HG02885 (cell line): ENCODE measurements around the gene PANX1.

Experiments
- ATAC-seq: cut with Tn5 transposase; IDR thresholded peaks from one replicate; pipeline ENCODE4 v1.9.1; 2021; ENCODE audit warnings: mild to moderate bottlenecking; ENCODE audit not compliant: unreplicated experiment, poor library complexity

PANX1 gene

DNA sequence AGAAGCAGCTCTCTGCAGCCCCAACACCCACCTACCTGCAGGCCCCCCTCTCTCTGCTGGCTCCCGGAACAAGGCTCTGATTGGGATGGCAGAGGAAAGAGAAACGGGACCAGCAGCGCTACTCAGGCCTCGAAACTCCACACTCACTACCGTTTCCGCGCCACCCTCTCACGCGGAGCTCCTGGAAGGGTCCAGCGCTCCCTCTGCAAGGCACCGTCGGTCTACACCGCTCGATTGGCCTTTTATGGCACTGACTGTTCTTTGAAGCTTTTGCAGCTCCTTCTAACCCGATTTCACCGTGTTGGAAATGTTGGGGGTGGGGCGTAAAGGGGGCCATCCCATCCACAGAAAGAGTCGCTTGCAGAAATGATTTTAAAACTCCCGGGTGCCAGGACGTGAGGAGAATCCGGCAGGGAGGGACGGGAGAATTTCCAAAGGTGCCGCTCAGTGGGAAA is 323 bp upstream of the PANX1 start:
- peak; percentile 27 for ATAC-seq

GRCh38 chr11:94129512-94130297 is 1.1 kb downstream of the PANX1 start:
- no peak for ATAC-seq

GRCh38 chr11:94130298-94131046 is 1.8 kb downstream of the PANX1 start:
- no peak for ATAC-seq

GRCh38 chr11:94131047-94131717 is 2.5 kb downstream of the PANX1 start:
- no peak for ATAC-seq

DNA sequence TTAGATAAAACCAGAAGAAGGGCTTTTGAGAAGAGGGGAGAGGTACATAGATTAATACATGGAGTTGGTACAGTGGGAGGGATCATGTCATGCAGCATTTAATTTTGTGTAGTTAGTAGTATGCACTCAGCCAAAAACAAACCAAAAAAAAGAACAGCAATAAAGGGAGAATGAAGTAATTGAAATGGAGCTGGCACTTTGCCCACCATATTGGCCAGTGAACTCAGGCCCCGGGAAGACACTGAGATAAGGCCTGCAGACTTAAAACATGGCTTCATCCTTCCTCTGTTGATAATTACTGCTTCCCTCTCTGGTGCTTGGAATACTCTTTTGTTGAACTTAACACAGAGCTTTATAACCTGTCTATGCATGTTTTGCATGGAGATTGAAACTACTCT is 3.1 kb downstream of the PANX1 start:
- no peak for ATAC-seq

DNA sequence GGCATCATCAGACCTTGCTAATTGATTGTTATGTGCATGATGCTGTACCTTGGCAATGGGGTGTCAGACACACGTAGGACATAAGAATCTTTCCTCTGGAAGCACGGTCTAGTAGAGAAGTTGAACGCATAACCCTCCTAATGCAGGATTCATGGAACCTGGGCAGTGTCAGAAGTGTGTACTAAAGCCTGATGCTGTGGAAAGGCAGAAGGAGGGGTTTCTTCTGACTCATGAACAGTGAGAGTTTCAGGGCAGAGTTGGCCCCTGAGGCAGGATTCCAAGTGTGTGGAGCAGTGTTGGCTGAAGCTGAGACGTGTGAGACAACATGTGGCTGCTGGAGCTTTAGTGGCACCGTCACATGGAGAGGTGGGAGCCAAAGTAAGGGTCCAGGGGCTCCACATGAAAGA is 3.5 kb downstream of the PANX1 start:
- no peak for ATAC-seq

GRCh38 chr11:94132823-94133408 is 4.3 kb downstream of the PANX1 start:
- no peak for ATAC-seq

GRCh38 chr11:94133752-94134151 is 5.1 kb downstream of the PANX1 start:
- ATAC-seq: no peak

GRCh38 chr11:94134651-94135512 is 6.2 kb downstream of the PANX1 start:
- ATAC-seq: peak; percentile 63

DNA sequence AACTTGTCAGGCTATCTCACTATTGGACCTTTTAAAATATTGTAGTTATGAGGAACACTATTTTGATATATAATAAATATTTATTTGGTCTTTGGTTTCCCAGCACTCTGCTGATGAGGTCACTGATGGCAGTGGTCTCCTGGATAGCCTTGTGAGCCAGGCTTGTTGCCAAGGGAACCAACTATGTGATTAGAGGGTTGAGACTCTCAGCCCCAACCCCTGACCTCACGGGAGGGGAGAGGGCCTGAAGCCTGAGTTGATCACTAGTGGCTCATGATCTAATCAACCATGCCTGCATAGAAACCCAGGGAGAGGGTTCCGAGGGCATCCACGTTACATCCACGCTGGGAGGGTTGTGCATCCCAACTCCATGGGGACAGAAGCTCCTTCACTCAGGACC is 10.8 kb downstream of the PANX1 start:
- ATAC-seq: no peak

GRCh38 chr11:94140154-94140655 is 11.6 kb downstream of the PANX1 start:
- no peak for ATAC-seq

GRCh38 chr11:94141511-94142307 is 13.1 kb downstream of the PANX1 start:
- ATAC-seq: no peak

DNA sequence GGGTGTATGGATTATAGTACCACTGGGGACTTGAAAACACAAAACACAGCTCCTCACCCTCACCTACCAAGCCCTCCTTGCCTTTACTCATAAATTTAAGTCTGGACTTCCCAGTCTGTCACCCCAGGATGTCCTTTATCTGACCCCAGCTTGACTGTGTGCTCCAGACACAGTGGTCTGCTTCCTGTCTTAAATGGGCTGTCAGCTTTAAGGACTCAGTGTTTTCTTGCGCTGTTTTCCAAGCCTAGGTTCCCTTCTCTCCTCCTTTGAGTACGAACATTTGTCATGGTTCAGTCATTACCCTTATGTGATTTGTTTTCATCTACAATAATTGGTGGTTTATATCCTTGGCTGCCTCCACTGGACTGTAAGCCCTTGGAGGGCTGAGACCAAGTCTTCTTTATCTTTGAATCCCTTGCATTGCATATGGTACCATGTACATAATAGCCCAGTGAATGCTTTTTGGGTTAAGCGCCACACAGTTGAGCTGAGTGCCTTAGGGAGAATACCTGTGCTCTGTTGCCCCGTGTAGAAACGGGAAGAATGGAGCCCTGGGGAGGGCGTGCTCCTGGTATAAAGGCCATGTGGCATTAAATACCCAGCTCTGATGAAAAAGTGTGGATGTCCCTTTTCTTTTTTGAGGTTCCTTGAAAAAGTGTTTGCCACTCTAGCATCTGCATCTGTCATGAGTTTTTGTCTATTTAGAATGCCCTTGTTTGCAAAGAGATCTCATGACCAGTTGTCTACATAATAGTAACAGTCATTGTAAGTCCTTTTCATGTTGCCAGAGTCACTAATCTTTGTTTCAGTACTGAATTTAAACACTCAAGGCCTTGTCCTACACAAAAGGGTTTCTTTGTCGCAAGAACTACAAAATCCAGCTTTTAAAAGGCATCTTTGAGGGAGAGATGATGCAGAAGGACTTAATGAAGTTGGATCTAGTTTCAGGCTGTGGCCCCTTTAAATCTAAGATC is 14.0 kb downstream of the PANX1 start:
- ATAC-seq: no peak

DNA sequence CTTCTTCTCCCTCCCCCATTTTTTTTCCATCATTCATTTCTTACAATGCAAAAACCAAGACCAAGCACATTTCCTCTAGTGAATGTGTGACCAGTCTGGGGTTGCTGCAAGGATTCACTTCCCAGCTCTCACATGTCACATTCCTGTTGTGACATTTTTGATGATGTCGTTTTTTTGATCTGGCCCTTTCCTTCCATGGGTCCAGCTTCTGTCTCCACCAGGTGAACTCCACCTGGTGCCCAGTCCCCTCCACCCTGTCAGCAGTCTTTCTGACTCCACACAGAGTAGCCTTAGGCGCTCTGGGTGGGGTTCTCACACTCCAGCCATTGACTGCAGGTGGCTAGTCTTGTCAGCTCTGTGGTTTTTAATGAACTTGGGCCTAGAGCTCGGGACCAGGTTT is 15.6 kb downstream of the PANX1 start:
- no peak for ATAC-seq

GRCh38 chr11:94144664-94145063 is 16.0 kb downstream of the PANX1 start:
- ATAC-seq: no peak

GRCh38 chr11:94145431-94145830 is 16.8 kb downstream of the PANX1 start:
- ATAC-seq: no peak

DNA sequence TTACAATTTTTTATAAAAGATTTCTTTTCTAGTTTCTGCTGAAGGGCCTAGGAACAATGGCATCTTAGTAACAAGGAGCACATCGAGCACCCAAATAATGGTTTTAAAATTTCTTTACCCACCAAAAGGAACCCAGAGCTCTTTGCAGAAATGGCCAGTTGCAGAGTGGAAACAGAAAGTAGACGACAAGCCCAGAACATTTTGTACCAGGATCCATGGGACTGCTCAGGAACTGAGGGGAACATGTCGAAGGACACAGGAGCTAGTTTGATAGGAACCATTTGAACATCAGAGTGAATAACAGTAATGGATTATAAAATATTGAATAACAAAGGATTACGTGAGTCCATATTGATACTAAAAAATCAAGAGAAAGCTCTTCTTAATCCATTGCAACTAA is 17.3 kb downstream of the PANX1 start:
- ATAC-seq: no peak

- ATAC-seq: peak; percentile 47
Observed at GRCh38 chr11:94147433-94147845, 18.8 kb downstream of the PANX1 start.
